Measurements from ENCODE around the gene CDH11. TPM values are rescaled to one million over a fixed set of nuclear protein-coding genes. Genes with fewer than 3 reads are reported as not detected.
A peak's percentile ranks its signal among the peaks of the same experiment; 100 is the strongest.

The CDH11 gene
- total and polyA plus RNA-seq, 8 donors, result 2.2 to 171 (median 15.2) TPM

DNA sequence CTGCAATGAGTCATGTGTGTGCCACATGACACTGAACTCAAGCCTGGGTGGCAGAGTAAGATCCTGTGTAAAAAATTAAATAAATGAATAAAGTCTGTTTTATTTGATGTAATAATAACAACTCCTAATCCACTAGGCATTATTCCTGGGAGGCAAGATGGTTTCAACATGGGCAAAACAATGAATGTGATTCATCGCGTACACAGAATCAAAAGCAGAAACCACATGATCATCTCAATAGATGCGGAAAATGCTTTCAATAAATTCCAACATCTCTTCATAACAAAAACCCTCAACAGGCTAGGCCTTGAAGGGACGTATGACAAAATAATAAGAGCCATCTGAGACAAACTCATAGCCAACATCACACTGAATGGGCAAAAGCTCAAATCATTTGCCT lies 195.4 kb downstream of the CDH11 start:
- intact Hi-C loops (cut with DNase I; ENCODE audit: low total_unique reads), result no loop called here
- 82 to 94% (median 89%) methylated on average over 4 of the region's 4 CpGs for WGBS, 5 donors
- DNase-seq, result no peak
- no peak for TF ChIP-seq POLR2A (IDR thresholded peaks at IDR 0.05)
- no peak for TF ChIP-seq EP300 (IDR thresholded peaks at IDR 0.05)
- no peak for TF ChIP-seq POLR2AphosphoS5 (IDR thresholded peaks at IDR 0.05)
- TF ChIP-seq, protein P1, sequence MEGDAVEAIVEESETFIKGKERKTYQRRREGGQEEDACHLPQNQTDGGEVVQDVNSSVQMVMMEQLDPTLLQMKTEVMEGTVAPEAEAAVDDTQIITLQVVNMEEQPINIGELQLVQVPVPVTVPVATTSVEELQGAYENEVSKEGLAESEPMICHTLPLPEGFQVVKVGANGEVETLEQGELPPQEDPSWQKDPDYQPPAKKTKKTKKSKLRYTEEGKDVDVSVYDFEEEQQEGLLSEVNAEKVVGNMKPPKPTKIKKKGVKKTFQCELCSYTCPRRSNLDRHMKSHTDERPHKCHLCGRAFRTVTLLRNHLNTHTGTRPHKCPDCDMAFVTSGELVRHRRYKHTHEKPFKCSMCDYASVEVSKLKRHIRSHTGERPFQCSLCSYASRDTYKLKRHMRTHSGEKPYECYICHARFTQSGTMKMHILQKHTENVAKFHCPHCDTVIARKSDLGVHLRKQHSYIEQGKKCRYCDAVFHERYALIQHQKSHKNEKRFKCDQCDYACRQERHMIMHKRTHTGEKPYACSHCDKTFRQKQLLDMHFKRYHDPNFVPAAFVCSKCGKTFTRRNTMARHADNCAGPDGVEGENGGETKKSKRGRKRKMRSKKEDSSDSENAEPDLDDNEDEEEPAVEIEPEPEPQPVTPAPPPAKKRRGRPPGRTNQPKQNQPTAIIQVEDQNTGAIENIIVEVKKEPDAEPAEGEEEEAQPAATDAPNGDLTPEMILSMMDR (IDR thresholded peaks at IDR 0.05), result no peak
- Histone ChIP-seq H3K27me3 (no peaks in the 10 kb centered on the region), H3K36me3 (no peaks in the 10 kb centered on the region), H3K4me3 (no peak overlapping the region), H3K27ac (no peak overlapping the region), H3K4me1 (no peaks in the 10 kb centered on the region), H3K9me3 (peaks cover 0 to 23% (median 8%) of the 10 kb centered on the region in 4 donors)

DNA sequence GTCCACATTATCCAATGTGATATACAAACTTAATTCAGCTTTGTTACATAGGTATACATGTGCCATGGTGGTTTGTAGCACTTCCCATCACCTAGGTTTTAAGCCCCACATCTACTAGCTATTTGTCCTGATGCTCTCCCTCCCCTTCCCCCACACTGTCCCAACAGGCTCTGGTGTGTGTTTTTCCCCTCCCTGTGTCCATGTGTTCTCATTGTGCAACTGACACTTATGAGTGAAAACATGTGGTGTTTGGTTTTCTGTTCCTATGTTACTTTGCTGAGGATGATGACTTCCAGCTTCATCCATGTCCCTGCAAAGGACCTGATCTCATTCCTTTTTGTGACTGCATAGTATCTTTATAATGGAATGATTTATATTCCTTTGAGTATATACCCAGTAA lies 196.7 kb downstream of the CDH11 start:
- peak in 1 of 2 donors; percentile 22 for DNase-seq
- Histone ChIP-seq H3K27me3 (no peaks in the 10 kb centered on the region), H3K9me3 (peaks cover 0 to 23% (median 11%) of the 10 kb centered on the region in 4 donors), H3K4me3 (no peak overlapping the region), H3K36me3 (no peaks in the 10 kb centered on the region), H3K27ac (no peak overlapping the region), H3K4me1 (no peaks in the 10 kb centered on the region)
- intact Hi-C loops (cut with DNase I; ENCODE audit: low total_unique reads), result no loop called here
- TF ChIP-seq POLR2A (IDR thresholded peaks at IDR 0.05) (no peak), POLR2AphosphoS5 (IDR thresholded peaks at IDR 0.05) (peak in 1 of 3 donors; percentile 38)

DNA sequence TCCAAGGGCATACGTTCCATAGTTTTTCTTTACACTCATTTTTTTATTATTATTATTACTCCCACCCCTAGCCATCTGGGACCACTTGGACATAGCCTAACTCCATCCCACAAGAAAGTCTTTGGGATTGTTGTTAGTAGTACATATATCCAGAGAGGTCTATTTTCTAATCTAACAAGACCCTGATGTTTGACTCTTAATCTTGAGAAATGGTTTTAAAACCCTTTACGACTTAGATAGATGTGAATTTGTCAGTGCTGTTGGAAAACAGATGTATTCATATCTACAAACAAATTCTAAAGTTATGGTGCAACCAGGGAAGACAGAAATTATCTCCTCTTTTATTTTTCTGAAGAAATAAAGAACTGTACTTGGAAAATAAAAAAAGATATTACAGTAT lies 197.8 kb downstream of the CDH11 start:
- H3K27me3 ChIP-seq, result no peaks in the 10 kb centered on the region
- TF ChIP-seq EP300 (IDR thresholded peaks at IDR 0.05), result no peak
- TF ChIP-seq, protein P1 (IDR thresholded peaks at IDR 0.05), result no peak
- no peak for TF ChIP-seq POLR2A (IDR thresholded peaks at IDR 0.05)
- no peak for TF ChIP-seq POLR2AphosphoS5 (IDR thresholded peaks at IDR 0.05)
- peaks cover 0 to 23% (median 11%) of the 10 kb centered on the region in 4 donors for H3K9me3 ChIP-seq
- H3K4me3 ChIP-seq, result no peak overlapping the region
- intact Hi-C loops (cut with DNase I; ENCODE audit: low total_unique reads), result no loop called here
- WGBS, 5 donors, result 64 to 92% (median 76%) methylated on average over 2 of the region's 2 CpGs
- no peaks in the 10 kb centered on the region for H3K36me3 ChIP-seq
- no peak overlapping the region for H3K27ac ChIP-seq
- H3K4me1 ChIP-seq, result no peaks in the 10 kb centered on the region
- DNase-seq, result no peak

DNA sequence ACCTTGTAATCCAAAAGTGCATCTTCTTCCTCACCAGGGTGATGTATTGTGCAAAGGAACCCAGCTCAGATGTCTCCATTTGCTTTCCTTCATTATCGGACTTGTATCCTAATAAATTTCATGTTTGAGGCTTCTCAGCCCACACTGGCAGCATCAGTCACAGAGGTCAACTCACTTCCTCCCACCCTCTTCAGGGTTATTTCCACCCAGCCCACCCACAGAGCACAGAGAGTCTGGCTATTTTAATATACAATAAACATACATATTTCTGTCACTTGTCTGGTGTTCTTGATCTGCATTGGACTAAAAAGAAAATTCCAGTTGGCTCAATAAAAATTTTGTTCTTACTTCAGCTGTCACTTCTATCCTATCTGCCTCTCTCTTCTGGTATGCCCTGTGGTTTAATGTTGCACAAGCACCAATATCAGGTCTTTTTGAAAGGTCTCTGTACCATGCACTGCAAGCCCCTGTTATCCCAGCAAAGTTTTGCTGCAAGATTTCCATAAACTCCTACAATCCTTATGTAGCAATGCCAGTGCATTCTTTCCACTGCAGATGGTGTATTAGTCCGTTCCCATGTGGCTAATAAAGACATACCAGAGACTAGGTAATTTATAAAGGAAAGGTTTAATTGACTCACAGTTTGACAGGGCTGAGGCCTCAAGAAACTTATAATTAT lies 201.8 kb downstream of the CDH11 start:
- no peak for DNase-seq
- WGBS, 5 donors, result 69 to 77% (median 71%) methylated on average over 2 of the region's 2 CpGs
- H3K27ac ChIP-seq, result no peak overlapping the region
- H3K4me3 ChIP-seq, result no peak overlapping the region
- TF ChIP-seq EP300 (IDR thresholded peaks at IDR 0.05) (no peak), POLR2A (IDR thresholded peaks at IDR 0.05) (no peak), POLR2AphosphoS5 (IDR thresholded peaks at IDR 0.05) (no peak)
- TF ChIP-seq, protein P1 (IDR thresholded peaks at IDR 0.05), result no peak
- peaks cover 0 to 14% (median 2%) of the 10 kb centered on the region in 4 donors for H3K9me3 ChIP-seq
- no peaks in the 10 kb centered on the region for H3K36me3 ChIP-seq
- H3K27me3 ChIP-seq, result no peaks in the 10 kb centered on the region
- intact Hi-C loops (cut with DNase I; ENCODE audit: low total_unique reads), result no loop called here
- H3K4me1 ChIP-seq, result no peaks in the 10 kb centered on the region

DNA sequence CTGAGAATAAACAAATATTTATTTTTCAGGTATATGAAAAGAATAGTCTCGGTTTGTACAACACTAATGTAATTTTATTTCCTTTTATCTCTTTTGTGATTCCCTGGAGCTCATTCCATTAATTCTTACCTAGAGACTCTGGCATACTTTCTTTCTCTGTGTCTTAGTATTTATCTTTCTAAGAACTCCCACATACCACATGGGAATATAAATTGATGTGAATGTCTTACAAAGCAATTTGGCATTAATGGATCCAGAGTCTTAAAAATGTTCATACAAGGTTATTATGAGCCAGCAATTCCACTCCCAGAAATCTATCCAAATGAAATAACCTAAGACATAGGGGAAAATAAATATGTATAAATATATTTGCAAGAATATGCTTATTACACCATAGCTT lies 202.7 kb downstream of the CDH11 start:
- no peak overlapping the region for H3K4me3 ChIP-seq
- WGBS, 5 donors, result 25 to 54% (median 44%) methylated on average over 1 of the region's 1 CpG
- H3K27ac ChIP-seq, result no peak overlapping the region
- H3K36me3 ChIP-seq, result no peaks in the 10 kb centered on the region
- TF ChIP-seq POLR2A (IDR thresholded peaks at IDR 0.05) (no peak), POLR2AphosphoS5 (IDR thresholded peaks at IDR 0.05) (no peak), EP300 (IDR thresholded peaks at IDR 0.05) (no peak)
- TF ChIP-seq, protein P1 (IDR thresholded peaks at IDR 0.05), result no peak
- no peaks in the 10 kb centered on the region for H3K4me1 ChIP-seq
- H3K9me3 ChIP-seq, result peaks cover 0 to 14% (median 2%) of the 10 kb centered on the region in 4 donors
- no peaks in the 10 kb centered on the region for H3K27me3 ChIP-seq
- intact Hi-C loops (cut with DNase I; ENCODE audit: low total_unique reads), result no loop called here
- DNase-seq, result no peak

All from stomach (tissue), 9 donors.